ENCODE data around the gene ID2. TPM values are rescaled to one million over a fixed set of nuclear protein-coding genes. Genes with fewer than 3 reads are reported as not detected.

The ID2 gene
- total RNA-seq, 2 experiments from 2014 or later, result 238 to 242 TPM

GRCh38 chr2:8643250-8643995, 38.4 kb upstream of the ID2 start:
- intact Hi-C loops (cut with DNase I, micrococcal nuclease), result no loop called here
- Histone ChIP-seq H3K9me3 (ENCODE audit: control insufficient read depth in 1 of 2, insufficient read depth in 1 of 2, low read length in 2 of 2) (peaks cover 0 to 22% of the 10 kb centered on the region in 2 experiments), H3K4me1 (ENCODE audit: insufficient read depth, low read length) (peaks cover 8% of the 10 kb centered on the region), H3K27ac (ENCODE audit: low read depth in 1 of 2, low read length in 2 of 2) (no peak overlapping the region), H3K4me3 (ENCODE audit: low read length) (no peak overlapping the region), H3K36me3 (ENCODE audit: insufficient read depth, low read length) (no peaks in the 10 kb centered on the region), H3K27me3 (ENCODE audit: control insufficient read depth in 1 of 2, insufficient read depth in 2 of 2, low read length in 2 of 2) (no peaks in the 10 kb centered on the region)
- Mint-ChIP-seq H3K36me3 (ENCODE audit: low read depth) (no peaks in the 10 kb centered on the region), H3K4me3 (no peak overlapping the region), H3K27ac (no peak overlapping the region), H3K4me1 (ENCODE audit: low read depth) (no peaks in the 10 kb centered on the region), H3K9me3 (no peaks in the 10 kb centered on the region), H3K27me3 (no peaks in the 10 kb centered on the region)
- POLR2A ChIA-PET, result interaction anchor here (1.0 kb wide), 1 partner anchor 38 kb away, joined by 4 read pairs; the partner anchor contains the start of gene ID2
- TF ChIP-seq CTCF (IDR thresholded peaks at IDR 0.05), result no peak
- CTCF ChIA-PET, result no interaction called here
- ATAC-seq (ENCODE audit: poor library complexity) (no peak), DNase-seq (no peak)

- peaks cover 0 to 22% of the 10 kb centered on the region in 2 experiments for H3K9me3 ChIP-seq (ENCODE audit: control insufficient read depth in 1 of 2, insufficient read depth in 1 of 2, low read length in 2 of 2)
- H3K4me1 ChIP-seq (ENCODE audit: insufficient read depth, low read length), result peaks cover 8% of the 10 kb centered on the region
- no peaks in the 10 kb centered on the region for H3K27me3 Mint-ChIP-seq
- ChIA-PET CTCF (no interaction called here), POLR2A (no interaction called here)
- TF ChIP-seq CTCF (IDR thresholded peaks at IDR 0.05), result no peak
- no peaks in the 10 kb centered on the region for H3K4me1 Mint-ChIP-seq (ENCODE audit: low read depth)
- no peak overlapping the region for H3K27ac ChIP-seq (ENCODE audit: low read depth in 1 of 2, low read length in 2 of 2)
- intact Hi-C loops (cut with DNase I, micrococcal nuclease), result no loop called here
- H3K36me3 Mint-ChIP-seq (ENCODE audit: low read depth), result no peaks in the 10 kb centered on the region
- no peaks in the 10 kb centered on the region for H3K27me3 ChIP-seq (ENCODE audit: control insufficient read depth in 1 of 2, insufficient read depth in 2 of 2, low read length in 2 of 2)
- no peak overlapping the region for H3K27ac Mint-ChIP-seq
- no peaks in the 10 kb centered on the region for H3K36me3 ChIP-seq (ENCODE audit: insufficient read depth, low read length)
- H3K4me3 ChIP-seq (ENCODE audit: low read length), result no peak overlapping the region
- DNase-seq (no peak), ATAC-seq (ENCODE audit: poor library complexity) (no peak)
- H3K9me3 Mint-ChIP-seq, result no peaks in the 10 kb centered on the region
- no peak overlapping the region for H3K4me3 Mint-ChIP-seq
These were observed 37.9 kb upstream of the ID2 start for GRCh38 chr2:8643996-8644356.

- H3K9me3 ChIP-seq (ENCODE audit: control insufficient read depth in 1 of 2, insufficient read depth in 1 of 2, low read length in 2 of 2), result peaks cover 0 to 22% of the 10 kb centered on the region in 2 experiments
- no peak for ATAC-seq (ENCODE audit: poor library complexity)
- Mint-ChIP-seq H3K27me3 (no peaks in the 10 kb centered on the region), H3K27ac (no peak overlapping the region), H3K4me1 (ENCODE audit: low read depth) (no peaks in the 10 kb centered on the region), H3K36me3 (ENCODE audit: low read depth) (no peaks in the 10 kb centered on the region), H3K4me3 (no peak overlapping the region), H3K9me3 (no peaks in the 10 kb centered on the region)
- H3K27ac ChIP-seq (ENCODE audit: low read depth in 1 of 2, low read length in 2 of 2), result no peak overlapping the region
- no peaks in the 10 kb centered on the region for H3K27me3 ChIP-seq (ENCODE audit: control insufficient read depth in 1 of 2, insufficient read depth in 2 of 2, low read length in 2 of 2)
- ChIA-PET POLR2A (no interaction called here), CTCF (no interaction called here)
- DNase-seq, result peak in 4 of 14 experiments; percentile 14 to 43 (median 20)
- H3K4me3 ChIP-seq (ENCODE audit: low read length), result no peak overlapping the region
- H3K36me3 ChIP-seq (ENCODE audit: insufficient read depth, low read length), result no peaks in the 10 kb centered on the region
- H3K4me1 ChIP-seq (ENCODE audit: insufficient read depth, low read length), result peaks cover 8% of the 10 kb centered on the region
- intact Hi-C loops (cut with DNase I, micrococcal nuclease), result no loop called here
- TF ChIP-seq CTCF (IDR thresholded peaks at IDR 0.05), result no peak
These were observed 37.2 kb upstream of the ID2 start for GRCh38 chr2:8644605-8645175.
